Measurements from ENCODE around the gene TMEM63B.
"Not testable (repeated sequence)": the region's sequence is repeated elsewhere in the genome, so short reads cannot be mapped to it uniquely, and the experiment has no call there.

TMEM63B gene

GRCh38 chr6:44127186-44128019 is at the start of gene TMEM63B, which contains the start of gene MRPL14:
TMEM63B (plus strand) TSS chr6:44127554; CDS start chr6:44134585, 7,031 bp downstream.
MRPL14 (minus strand) TSS chr6:44127452; CDS start chr6:44116611, 10,841 bp downstream.
- peak; percentile 93 for DNase-seq

GRCh38 chr6:44078219-44078826 is 49.0 kb upstream of the TMEM63B start:
- DNase-seq = no peak

GRCh38 chr6:44078827-44079671 is 48.3 kb upstream of the TMEM63B start:
- peak; percentile 81 for DNase-seq

DNA sequence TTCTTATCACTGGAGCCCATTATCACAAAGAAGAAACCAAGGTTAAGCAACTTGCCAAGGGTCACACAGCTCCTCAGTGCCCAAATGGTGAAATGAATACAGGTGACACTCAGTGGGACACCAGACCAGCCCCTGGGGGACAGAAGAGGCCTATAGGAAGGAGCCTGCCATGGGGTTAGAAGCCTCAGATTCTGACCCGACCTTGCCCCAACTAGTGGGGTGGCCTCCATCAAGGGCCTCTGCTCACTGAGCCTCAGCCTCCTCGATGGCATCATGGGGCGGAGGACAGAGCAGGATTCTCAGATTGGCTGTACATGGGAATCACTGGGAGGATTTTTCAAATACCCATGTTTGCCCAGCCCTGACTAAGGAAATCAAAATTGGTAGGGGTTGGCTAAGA is 47.7 kb upstream of the TMEM63B start:
- DNase-seq = no peak

- DNase-seq = no peak
These were observed 46.5 kb upstream of the TMEM63B start for GRCh38 chr6:44080561-44081521.

GRCh38 chr6:44081753-44082152 is 45.6 kb upstream of the TMEM63B start:
- DNase-seq = no peak

DNA sequence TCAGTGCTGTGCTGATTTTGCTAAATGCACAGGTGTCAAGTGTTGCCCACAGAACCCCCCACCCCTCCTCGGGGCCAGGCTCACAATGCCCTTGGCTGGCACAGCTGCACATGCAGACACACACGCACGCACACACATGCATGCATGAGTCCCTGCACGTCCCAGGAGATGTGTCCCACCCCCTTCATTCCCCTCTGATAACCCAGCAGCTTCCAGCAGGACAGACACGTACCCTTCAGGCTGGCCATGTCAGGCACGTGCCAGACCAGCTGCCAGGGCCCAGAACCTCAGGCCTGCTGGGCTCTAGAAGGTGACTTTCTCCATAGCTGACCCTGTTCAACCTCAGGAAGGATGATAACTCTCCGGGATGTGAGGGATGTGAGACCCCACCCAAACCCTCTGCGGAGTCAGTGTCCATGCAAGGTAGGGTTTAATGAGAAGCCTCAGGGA is 44.5 kb upstream of the TMEM63B start:
- DNase-seq = no peak

GRCh38 chr6:44084231-44085014 is 42.9 kb upstream of the TMEM63B start:
- DNase-seq = no peak

GRCh38 chr6:44085219-44085618 is 42.1 kb upstream of the TMEM63B start:
- DNase-seq = no peak

GRCh38 chr6:44086931-44087574 is 40.3 kb upstream of the TMEM63B start:
- DNase-seq = no peak

DNA sequence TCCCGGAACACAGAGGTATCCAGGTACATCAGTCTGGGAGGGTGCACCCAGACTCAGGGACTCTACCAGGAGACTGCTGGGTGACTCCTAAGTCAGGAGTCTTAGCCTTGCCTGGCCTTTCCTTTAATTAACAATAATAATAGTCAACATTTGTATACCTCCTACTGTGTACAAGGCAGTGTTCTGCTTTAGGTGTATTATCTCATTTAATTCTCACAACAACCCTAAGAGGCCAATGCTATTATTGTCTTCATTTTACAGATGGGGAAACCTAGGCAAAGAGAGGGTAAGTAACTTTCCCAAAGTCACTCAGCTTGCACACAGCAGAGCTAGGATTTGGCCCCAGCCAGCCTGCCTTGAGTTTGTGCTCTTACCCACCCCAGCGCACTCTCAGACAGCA is 39.7 kb upstream of the TMEM63B start:
- no peak for DNase-seq

DNA sequence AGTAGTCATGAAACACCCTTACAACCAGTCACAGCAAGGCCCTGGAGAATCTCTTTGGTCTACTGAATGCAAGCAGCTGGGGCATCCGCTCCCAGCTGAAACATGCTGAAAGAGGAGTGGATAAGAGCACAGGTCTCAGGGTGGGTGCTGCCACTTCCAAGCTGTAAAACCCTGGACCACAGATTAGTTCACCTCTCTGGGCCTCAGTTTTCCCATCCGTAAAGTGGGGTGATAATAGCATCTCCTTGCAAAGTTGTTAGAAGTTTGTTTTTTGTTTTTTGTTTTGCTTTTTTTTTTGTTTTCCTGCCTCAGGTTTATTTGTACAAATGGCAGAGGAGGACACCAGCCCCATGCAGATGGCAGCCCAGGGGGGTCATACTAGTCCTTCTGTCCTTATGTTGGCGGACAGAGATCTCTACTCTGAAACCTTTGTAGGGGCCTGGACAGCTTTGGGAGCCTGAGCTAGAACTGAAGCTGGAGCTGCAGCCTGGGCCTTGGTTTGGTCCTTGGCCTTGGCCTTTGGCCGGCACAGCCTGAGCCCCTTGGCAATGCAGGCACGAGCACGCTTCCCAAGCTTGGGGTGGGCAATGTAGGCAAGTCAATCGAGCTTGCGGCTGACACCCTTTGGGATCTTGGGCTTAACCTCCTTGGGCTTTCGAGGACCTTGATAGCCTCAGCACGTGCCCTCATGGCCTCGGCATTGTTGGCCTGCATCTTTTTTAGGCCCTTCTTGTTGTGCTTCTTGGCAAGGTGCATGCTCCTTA is 38.3 kb upstream of the TMEM63B start:
- no peak for DNase-seq

- no peak for DNase-seq
These were observed 36.9 kb upstream of the TMEM63B start for GRCh38 chr6:44090465-44090864.

DNA sequence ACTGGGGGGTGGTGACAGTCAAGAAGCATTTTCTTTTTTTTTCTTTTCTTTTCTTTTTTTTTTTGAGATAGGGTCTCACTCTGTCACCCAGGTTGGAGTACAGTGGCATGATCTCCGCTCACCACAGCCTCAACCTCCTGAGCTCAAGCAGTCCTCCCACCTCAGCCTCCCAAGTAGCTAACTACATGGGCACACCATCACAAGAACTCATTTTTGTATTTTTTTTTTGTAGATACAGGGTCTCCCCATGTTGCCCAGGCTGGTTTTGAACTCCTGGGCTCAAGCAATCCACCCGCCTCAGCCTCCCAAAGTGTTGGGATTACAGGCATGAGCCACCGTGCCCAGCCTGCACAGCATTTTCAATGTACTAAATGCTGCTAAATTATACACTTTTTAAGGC is 36.0 kb upstream of the TMEM63B start:
- DNase-seq = not testable (repeated sequence)

DNA sequence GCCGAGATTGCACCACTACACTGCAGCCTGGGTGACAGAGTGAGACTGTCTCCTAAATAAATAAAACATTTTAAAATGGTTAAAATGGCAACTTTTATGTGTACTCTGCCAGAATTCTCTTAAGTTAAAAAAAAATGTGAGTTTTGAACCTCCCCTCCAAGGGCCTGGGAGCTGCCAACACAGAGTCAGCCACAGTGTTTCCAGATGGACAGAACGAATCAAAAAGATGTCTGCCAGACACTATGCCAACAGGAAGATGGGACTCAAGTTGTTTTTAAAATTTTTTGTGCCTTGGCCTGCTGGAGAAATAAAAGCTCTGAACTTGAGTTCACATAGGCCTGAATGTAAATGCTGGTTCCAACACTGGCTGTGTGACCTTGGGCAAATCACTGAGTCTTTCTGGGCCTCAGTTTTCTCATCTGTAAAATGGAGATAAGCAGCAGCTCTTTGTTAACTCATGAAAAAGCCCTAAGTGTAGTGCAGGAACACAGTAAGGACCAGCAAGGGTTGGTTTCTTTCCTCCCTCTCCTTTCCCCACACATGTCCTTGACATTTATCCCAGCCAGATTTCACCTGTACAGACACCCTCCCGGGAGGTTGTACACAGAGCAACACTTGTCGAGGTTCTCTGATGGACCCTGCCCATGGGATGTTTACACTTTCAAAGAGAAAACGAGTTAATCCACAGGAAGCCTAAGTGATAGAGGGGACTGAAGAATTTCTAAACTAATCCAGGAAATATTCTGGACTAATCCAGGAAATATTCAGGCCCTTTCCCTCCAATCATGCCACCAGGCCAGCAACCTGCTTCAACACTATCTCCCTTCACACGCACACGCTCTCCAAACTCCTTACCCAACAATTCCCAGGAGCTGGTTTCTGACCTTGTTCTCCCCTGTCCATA is 35.1 kb upstream of the TMEM63B start:
- no peak for DNase-seq

- no peak for DNase-seq
These were observed 34.3 kb upstream of the TMEM63B start for GRCh38 chr6:44093066-44093465.

- no peak for DNase-seq
These were observed 33.5 kb upstream of the TMEM63B start for GRCh38 chr6:44093750-44094402.

Measured in CD4-positive, alpha-beta T cell treated with Interleukin-10 for 1 hour (primary cell).